NCI-H1417 (cell line): ENCODE results near the gene GSTA5.
"Not testable (repeated sequence)": the region's sequence is repeated elsewhere in the genome, so short reads cannot be mapped to it uniquely, and the experiment has no call there.

Experiments used
- DNase-seq, 3 experiments: peaks; one replicate each; lab custom pipeline; 2025; lab: John Stamatoyannopoulos, UW

The GSTA5 gene

GRCh38 chr6:52840763-52841585, at the start of gene GSTA5:
Gene GSTA5, minus strand, starts transcription at chr6:52840813.
- DNase-seq: no peak

- DNase-seq: no peak
Observed at GRCh38 chr6:52890018-52890417, 49.4 kb upstream of the GSTA5 start.

- DNase-seq: no peak
Observed at GRCh38 chr6:52887910-52888524, 47.4 kb upstream of the GSTA5 start.

GRCh38 chr6:52881996-52882841, 41.6 kb upstream of the GSTA5 start:
- peak; percentile 66 to 85 (median 67) for DNase-seq

- no peak for DNase-seq
Observed at GRCh38 chr6:52881662-52881995, 41.0 kb upstream of the GSTA5 start.

GRCh38 chr6:52877786-52878185, 37.2 kb upstream of the GSTA5 start:
- DNase-seq: no peak

GRCh38 chr6:52877168-52877567, 36.6 kb upstream of the GSTA5 start:
- DNase-seq: no peak

- peak in 1 of 3 experiments; percentile 37 for DNase-seq
Observed at GRCh38 chr6:52876056-52876787, 35.6 kb upstream of the GSTA5 start.

- no peak for DNase-seq
Observed at GRCh38 chr6:52872031-52872430, 31.4 kb upstream of the GSTA5 start.

- DNase-seq: no peak
Observed at GRCh38 chr6:52871621-52872020, 31.0 kb upstream of the GSTA5 start.

GRCh38 chr6:52870335-52871091, 29.9 kb upstream of the GSTA5 start:
- DNase-seq: not testable (repeated sequence)

GRCh38 chr6:52868899-52869298, 28.3 kb upstream of the GSTA5 start:
- DNase-seq: not testable (repeated sequence)

- no peak for DNase-seq
Observed at GRCh38 chr6:52868240-52868639, 27.6 kb upstream of the GSTA5 start.

GRCh38 chr6:52861151-52861550, 20.5 kb upstream of the GSTA5 start:
- not testable (repeated sequence) for DNase-seq

- DNase-seq: no peak
Observed at GRCh38 chr6:52858416-52858815, 17.8 kb upstream of the GSTA5 start.

- peak; percentile 10 to 52 (median 13) for DNase-seq
Observed at GRCh38 chr6:52856137-52856536, 15.5 kb upstream of the GSTA5 start.

- DNase-seq: no peak
Observed at GRCh38 chr6:52849137-52849536, 8.5 kb upstream of the GSTA5 start.

GRCh38 chr6:52846002-52846401, 5.4 kb upstream of the GSTA5 start:
- no peak for DNase-seq

GRCh38 chr6:52843605-52844004, 3.0 kb upstream of the GSTA5 start:
- no peak for DNase-seq

GRCh38 chr6:52839124-52840055, 1.2 kb downstream of the GSTA5 start:
- DNase-seq: peak; percentile 34 to 64 (median 57)
